Measurements from ENCODE around the gene SGPP2. TPM values are rescaled to one million over a fixed set of nuclear protein-coding genes. Genes with fewer than 3 reads are reported as not detected.

Gene SGPP2
- total RNA-seq, 4 donors from 2014 or later: 0.63 to 15.3 (median 7.2) TPM

DNA sequence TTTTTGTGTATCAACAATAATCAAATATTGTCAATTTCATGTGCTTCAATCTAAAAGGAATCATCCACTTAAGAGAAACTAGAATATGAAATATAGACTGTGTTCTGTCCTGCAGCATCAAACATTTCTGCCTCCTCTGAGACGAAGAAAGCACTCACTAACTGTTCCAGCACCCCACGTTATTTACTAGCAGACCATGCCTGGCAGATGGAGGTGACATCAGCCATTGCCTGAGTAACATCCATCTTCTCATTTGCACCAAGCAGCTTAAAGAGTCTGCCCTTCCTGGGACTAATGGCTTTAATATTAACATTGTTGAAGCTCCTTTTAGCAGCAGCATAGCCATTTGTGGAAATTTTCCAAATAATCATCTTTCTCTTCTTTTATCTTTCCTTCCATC, 25.7 kb downstream of the SGPP2 start:
- TF ChIP-seq, protein P1, sequence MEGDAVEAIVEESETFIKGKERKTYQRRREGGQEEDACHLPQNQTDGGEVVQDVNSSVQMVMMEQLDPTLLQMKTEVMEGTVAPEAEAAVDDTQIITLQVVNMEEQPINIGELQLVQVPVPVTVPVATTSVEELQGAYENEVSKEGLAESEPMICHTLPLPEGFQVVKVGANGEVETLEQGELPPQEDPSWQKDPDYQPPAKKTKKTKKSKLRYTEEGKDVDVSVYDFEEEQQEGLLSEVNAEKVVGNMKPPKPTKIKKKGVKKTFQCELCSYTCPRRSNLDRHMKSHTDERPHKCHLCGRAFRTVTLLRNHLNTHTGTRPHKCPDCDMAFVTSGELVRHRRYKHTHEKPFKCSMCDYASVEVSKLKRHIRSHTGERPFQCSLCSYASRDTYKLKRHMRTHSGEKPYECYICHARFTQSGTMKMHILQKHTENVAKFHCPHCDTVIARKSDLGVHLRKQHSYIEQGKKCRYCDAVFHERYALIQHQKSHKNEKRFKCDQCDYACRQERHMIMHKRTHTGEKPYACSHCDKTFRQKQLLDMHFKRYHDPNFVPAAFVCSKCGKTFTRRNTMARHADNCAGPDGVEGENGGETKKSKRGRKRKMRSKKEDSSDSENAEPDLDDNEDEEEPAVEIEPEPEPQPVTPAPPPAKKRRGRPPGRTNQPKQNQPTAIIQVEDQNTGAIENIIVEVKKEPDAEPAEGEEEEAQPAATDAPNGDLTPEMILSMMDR (IDR thresholded peaks at IDR 0.05): no peak
- no peak for DNase-seq (ENCODE audit: low spot score)

GRCh38 chr2:222451224-222451674, 26.9 kb downstream of the SGPP2 start:
- DNase-seq (ENCODE audit: low spot score) (no peak), ATAC-seq (ENCODE audit: low FRiP score) (no peak)
- TF ChIP-seq, protein P1 (IDR thresholded peaks at IDR 0.05): no peak

More for the DNA sequence above, 25.7 kb downstream of the SGPP2 start:
- no peak for ATAC-seq (ENCODE audit: low FRiP score)

GRCh38 chr2:222452422-222452950, 28.1 kb downstream of the SGPP2 start:
- no peak for ATAC-seq (ENCODE audit: low FRiP score)
- DNase-seq (ENCODE audit: low spot score): no peak
- TF ChIP-seq, protein P1 (IDR thresholded peaks at IDR 0.05): no peak

- TF ChIP-seq, protein P1 (IDR thresholded peaks at IDR 0.05): no peak
- ATAC-seq (ENCODE audit: low FRiP score): no peak
These were observed 32.2 kb downstream of the SGPP2 start for GRCh38 chr2:222456479-222457077.

GRCh38 chr2:222459983-222460382, 35.6 kb downstream of the SGPP2 start:
- TF ChIP-seq, protein P1 (IDR thresholded peaks at IDR 0.05): no peak
- DNase-seq (ENCODE audit: low spot score) (no peak), ATAC-seq (ENCODE audit: low FRiP score) (no peak)

More at GRCh38 chr2:222456479-222457077, 32.2 kb downstream of the SGPP2 start:
- DNase-seq (ENCODE audit: low spot score): no peak

- TF ChIP-seq, protein P1 (IDR thresholded peaks at IDR 0.05): no peak
- DNase-seq (ENCODE audit: low spot score): no peak
- ATAC-seq (ENCODE audit: low FRiP score): no peak
These were observed 41.4 kb downstream of the SGPP2 start for GRCh38 chr2:222465746-222466145.

DNA sequence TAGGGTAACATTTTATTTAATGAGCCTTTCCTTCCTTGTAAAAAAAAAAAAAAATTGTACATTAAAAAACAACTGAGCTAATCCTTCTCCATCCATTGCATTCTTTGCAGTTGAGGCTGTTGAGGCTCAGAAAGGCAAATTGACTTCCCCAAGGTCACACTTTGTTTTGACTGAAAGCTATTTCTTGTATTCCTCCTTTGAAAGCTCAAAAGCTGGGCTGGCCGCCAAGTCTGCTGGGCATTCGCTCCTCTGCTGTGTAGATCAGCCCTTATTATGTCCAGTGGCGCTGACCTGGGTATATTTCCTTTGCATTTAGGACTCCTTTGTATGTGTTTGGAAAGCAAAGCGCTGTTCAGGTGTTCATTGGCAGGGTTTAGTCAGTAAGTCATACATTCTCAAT, 44.0 kb downstream of the SGPP2 start:
- DNase-seq (ENCODE audit: low spot score) (no peak), ATAC-seq (ENCODE audit: low FRiP score) (no peak)
- TF ChIP-seq, protein P1 (IDR thresholded peaks at IDR 0.05): no peak

Measured in omental fat pad (tissue), 4 donors.